ENCODE data around the gene CLP1. TPM values are rescaled to one million over a fixed set of nuclear protein-coding genes. Genes with fewer than 3 reads are reported as not detected.

Gene CLP1
- total RNA-seq = 12.5 TPM
- long read RNA-seq, transcript CLP1-205 (3 exons, 2,435 nt) = major isoform, 28 of 30 reads
- long read RNA-seq, partial matches to known transcripts = 0 of 30 reads
- long read RNA-seq, other reads (novel, unspliced or antisense) = 2 of 30 reads

- H3K36me3 ChIP-seq = peaks cover 32% of the 10 kb centered on the region
- DNase-seq = peak; percentile 99
- H3K27me3 ChIP-seq (ENCODE audit: low read depth) = no peaks in the 10 kb centered on the region
- no peak for TF ChIP-seq CTCF (IDR thresholded peaks at IDR 0.05)
- peak; percentile 99 for ATAC-seq
- no peaks in the 10 kb centered on the region for H3K9me3 ChIP-seq
- H3K27ac ChIP-seq = peak within 1 kb of the TSS; percentile 80
- H3K4me1 ChIP-seq = peaks cover 16% of the 10 kb centered on the region
- peak within 1 kb of the TSS; percentile 72 for H3K4me3 ChIP-seq
- intact Hi-C loops (cut with DNase I) = no loop called here
Observed at GRCh38 chr11:57657194-57658022, at the start of gene CLP1. CLP1 (plus strand) TSS chr11:57657762; CDS start chr11:57659477, 1,715 bp downstream.

- Histone ChIP-seq H3K36me3 (peaks cover 99% of the 10 kb centered on the region), H3K4me3 (no peak overlapping the region)
Observed at GRCh38 chr11:57610170-57610569, 47.4 kb upstream of the CLP1 start.

GRCh38 chr11:57614234-57614772, 43.3 kb upstream of the CLP1 start:
- Histone ChIP-seq H3K4me1 (no peaks in the 10 kb centered on the region), H3K27me3 (ENCODE audit: low read depth) (no peaks in the 10 kb centered on the region), H3K4me3 (no peak overlapping the region), H3K9me3 (no peaks in the 10 kb centered on the region), H3K27ac (no peak overlapping the region), H3K36me3 (peaks cover 76% of the 10 kb centered on the region)
- TF ChIP-seq CTCF (IDR thresholded peaks at IDR 0.05) = no peak
- DNase-seq (no peak), ATAC-seq (no peak)
- intact Hi-C loops (cut with DNase I) = no loop called here

More at GRCh38 chr11:57610170-57610569, 47.4 kb upstream of the CLP1 start:
- Histone ChIP-seq H3K27ac (no peak overlapping the region), H3K4me1 (no peaks in the 10 kb centered on the region), H3K27me3 (ENCODE audit: low read depth) (no peaks in the 10 kb centered on the region), H3K9me3 (no peaks in the 10 kb centered on the region)
- DNase-seq = no peak
- no peak for ATAC-seq
- TF ChIP-seq CTCF (IDR thresholded peaks at IDR 0.05) = no peak
- intact Hi-C loops (cut with DNase I) = no loop called here

GRCh38 chr11:57615308-57615707, 42.3 kb upstream of the CLP1 start:
- no peaks in the 10 kb centered on the region for H3K4me1 ChIP-seq
- H3K36me3 ChIP-seq = peaks cover 66% of the 10 kb centered on the region
- H3K4me3 ChIP-seq = no peak overlapping the region
- intact Hi-C loops (cut with DNase I) = no loop called here
- no peak for TF ChIP-seq CTCF (IDR thresholded peaks at IDR 0.05)
- ATAC-seq (no peak), DNase-seq (no peak)
- H3K27me3 ChIP-seq (ENCODE audit: low read depth) = no peaks in the 10 kb centered on the region
- no peaks in the 10 kb centered on the region for H3K9me3 ChIP-seq
- no peak overlapping the region for H3K27ac ChIP-seq

- Histone ChIP-seq H3K4me1 (no peaks in the 10 kb centered on the region), H3K27ac (no peak overlapping the region), H3K36me3 (peaks cover 53% of the 10 kb centered on the region), H3K27me3 (ENCODE audit: low read depth) (no peaks in the 10 kb centered on the region), H3K9me3 (no peaks in the 10 kb centered on the region), H3K4me3 (no peak overlapping the region)
- TF ChIP-seq CTCF (IDR thresholded peaks at IDR 0.05) = no peak
- no peak for ATAC-seq
- DNase-seq = no peak
- intact Hi-C loops (cut with DNase I) = no loop called here
Observed at GRCh38 chr11:57616595-57616994, 41.0 kb upstream of the CLP1 start.
